Breast epithelium (tissue), 3 donors: ENCODE measurements around the gene CCDC188.

Experiments
- CTCF ChIP-seq, 3 donors: fragments of 450-650 bp; IDR thresholded peaks; one replicate each; pipeline ENCODE4 v1.5.1; 2016 to 2017; ENCODE audit warnings: antibody characterized with exemption in 3 of 3, mild to moderate bottlenecking in 3 of 3, moderate library complexity in 3 of 3
- POLR2A ChIP-seq: fragments of 450-650 bp; IDR thresholded peaks from one replicate; pipeline ENCODE4 v1.6.1; 2016; ENCODE audit warnings: antibody characterized with exemption, mild to moderate bottlenecking, moderate library complexity
- POLR2AphosphoS5 ChIP-seq, 3 donors: sonication (generic); formaldehyde crosslinking; IDR thresholded peaks; one replicate each; pipeline ENCODE4 v1.6.1; 2017; ENCODE audit warnings: antibody characterized with exemption in 3 of 3

- no peak for TF ChIP-seq CTCF (IDR thresholded peaks at IDR 0.05)
- no peak for TF ChIP-seq POLR2A
- no peak for TF ChIP-seq POLR2AphosphoS5 (IDR thresholded peaks at IDR 0.05)
Observed at GRCh38 chr22:20123366-20124082, 27.3 kb downstream of the CCDC188 start.
